ENCODE data around the gene PANX2. TPM values are rescaled to one million over a fixed set of nuclear protein-coding genes. Genes with fewer than 3 reads are reported as not detected.

Gene PANX2
- total RNA-seq, 4 donors from 2014 or later = 0.40 to 0.83 TPM; not detected in 2

DNA sequence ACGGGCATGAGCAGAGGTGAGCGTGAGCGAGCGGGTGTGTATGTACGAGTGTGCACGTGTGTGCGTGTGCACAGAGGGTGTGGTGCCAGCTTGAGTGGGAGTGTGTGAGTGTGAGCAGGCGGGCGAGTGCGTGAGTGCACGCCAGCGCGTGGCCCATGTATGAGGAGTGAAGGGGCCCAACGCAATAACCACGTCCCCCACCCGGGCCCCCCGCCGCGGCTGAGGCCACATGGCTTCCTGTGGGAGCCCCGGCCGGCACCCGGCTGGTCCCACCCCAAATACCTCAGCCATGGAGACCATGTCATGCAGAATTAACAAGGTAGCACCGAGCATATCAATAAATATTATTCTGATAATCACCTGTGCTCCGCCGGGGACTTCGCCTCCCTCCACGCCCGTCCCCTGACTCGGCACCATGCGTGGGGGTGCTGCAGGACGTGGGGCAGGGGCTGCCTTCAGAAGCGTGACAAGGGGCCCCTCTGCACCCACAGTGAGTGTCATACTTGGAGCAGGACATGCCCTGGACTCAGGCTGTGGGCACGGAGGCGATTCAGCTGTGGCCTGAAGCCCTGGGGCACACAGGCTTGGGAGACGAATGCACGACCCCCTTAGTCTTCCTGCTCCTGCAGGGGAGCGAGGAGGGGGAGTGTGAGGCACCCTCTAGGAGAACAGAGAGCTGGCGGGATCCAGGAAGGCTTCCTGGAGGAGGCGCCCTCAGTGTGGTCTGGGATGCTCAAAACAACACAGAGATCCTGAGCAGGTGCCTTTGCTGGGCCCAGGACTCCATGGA, 9.6 kb downstream of the PANX2 start:
- H3K27ac ChIP-seq = no peak overlapping the region
- no peaks in the 10 kb centered on the region for H3K9me3 ChIP-seq
- ATAC-seq = no peak
- DNase-seq = no peak
- TF ChIP-seq POLR2A (IDR thresholded peaks at IDR 0.05) = no peak
- TF ChIP-seq CTCF (IDR thresholded peaks at IDR 0.05 in 4 of 5, conservative IDR thresholded peaks at IDR 0.05 in 1 of 5) = no peak
- in situ Hi-C loops (cut with MboI; ENCODE audit: low sequenced_read_pairs in 4 of 4) = no loop called here
- H3K36me3 ChIP-seq = no peaks in the 10 kb centered on the region
- intact Hi-C loops (cut with DNase I; ENCODE audit: low total_unique reads) = loop anchor here (10.0 kb wide), 1 partner anchor 395 kb away; no protein-coding TSS in a partner anchor
- H3K4me1 ChIP-seq = peaks cover under 1 to 2% of the 10 kb centered on the region in 2 donors
- peaks cover 11 to 33% (median 27%) of the 10 kb centered on the region in 3 donors for H3K27me3 ChIP-seq
- H3K4me3 ChIP-seq = no peak overlapping the region

DNA sequence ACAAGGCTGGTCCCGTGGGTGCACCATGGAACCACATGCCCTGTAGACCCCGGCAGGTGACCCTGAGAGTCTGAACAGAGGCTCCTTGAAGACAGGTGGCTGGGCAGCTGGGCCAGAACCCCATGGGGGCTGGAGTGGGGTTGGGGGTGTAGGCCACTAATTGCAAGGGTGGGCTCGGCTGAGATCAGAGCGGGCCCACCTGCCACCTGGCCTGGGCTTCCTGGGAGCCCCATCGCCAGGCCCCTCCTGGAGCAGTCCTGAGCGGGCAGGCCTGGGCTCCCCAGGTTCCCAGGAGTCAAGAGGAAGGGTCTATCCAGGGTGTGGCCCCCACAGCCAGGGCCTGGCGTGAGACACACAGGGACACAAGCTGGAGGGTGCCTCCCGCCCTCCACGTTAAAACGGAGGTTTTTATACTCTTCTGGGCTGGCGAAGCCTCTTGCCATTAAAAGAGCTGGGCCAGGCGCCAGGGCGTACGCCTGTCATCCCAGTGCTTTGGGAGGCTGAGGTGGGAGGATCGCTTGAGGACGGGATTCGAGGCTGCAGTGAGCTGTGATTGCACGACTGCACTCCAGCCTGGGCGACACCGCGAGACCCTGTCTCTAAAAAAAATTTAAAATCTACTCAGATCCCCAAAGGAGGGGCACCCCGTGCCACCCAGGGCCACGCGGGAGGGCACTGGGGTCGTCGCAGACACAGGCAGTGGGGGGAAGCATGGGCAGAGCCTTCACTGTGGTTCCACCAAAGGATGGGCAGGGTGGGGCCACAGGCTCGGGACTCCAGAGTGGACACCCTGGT, 10.4 kb downstream of the PANX2 start:
- Histone ChIP-seq H3K36me3 (no peaks in the 10 kb centered on the region), H3K4me1 (peaks cover 2 to 4% of the 10 kb centered on the region in 2 donors), H3K9me3 (no peaks in the 10 kb centered on the region), H3K4me3 (no peak overlapping the region), H3K27ac (no peak overlapping the region), H3K27me3 (peaks cover 11 to 30% (median 27%) of the 10 kb centered on the region in 3 donors)
- no peak for DNase-seq
- ATAC-seq = no peak
- intact Hi-C loops (cut with DNase I; ENCODE audit: low total_unique reads) = loop anchor here (10.0 kb wide), 1 partner anchor 396 kb away; no protein-coding TSS in a partner anchor
- no peak for TF ChIP-seq POLR2A (IDR thresholded peaks at IDR 0.05)
- no peak for TF ChIP-seq CTCF (IDR thresholded peaks at IDR 0.05 in 4 of 5, conservative IDR thresholded peaks at IDR 0.05 in 1 of 5)
- in situ Hi-C loops (cut with MboI; ENCODE audit: low sequenced_read_pairs in 4 of 4) = no loop called here

GRCh38 chr22:50182176-50183081, 11.9 kb downstream of the PANX2 start:
- TF ChIP-seq CTCF (IDR thresholded peaks at IDR 0.05 in 4 of 5, conservative IDR thresholded peaks at IDR 0.05 in 1 of 5) (no peak), POLR2A (IDR thresholded peaks at IDR 0.05) (no peak)
- peaks cover 7 to 21% (median 18%) of the 10 kb centered on the region in 3 donors for H3K27me3 ChIP-seq
- intact Hi-C loops (cut with DNase I; ENCODE audit: low total_unique reads) (loop anchor here (10.0 kb wide), 1 partner anchor 398 kb away; no protein-coding TSS in a partner anchor), in situ Hi-C loops (cut with MboI; ENCODE audit: low sequenced_read_pairs in 4 of 4) (no loop called here)
- no peak overlapping the region for H3K4me3 ChIP-seq
- peaks cover 12 to 14% of the 10 kb centered on the region in 2 donors for H3K4me1 ChIP-seq
- no peak for DNase-seq
- no peaks in the 10 kb centered on the region for H3K36me3 ChIP-seq
- no peak for ATAC-seq
- H3K9me3 ChIP-seq = no peaks in the 10 kb centered on the region
- no peak overlapping the region for H3K27ac ChIP-seq

All from gastrocnemius medialis (tissue), 4 donors.